ENCODE data around the gene C10orf71. TPM values are rescaled to one million over a fixed set of nuclear protein-coding genes. Genes with fewer than 3 reads are reported as not detected.

C10orf71 gene
- polyA plus RNA-seq, 1 donor from 2014 or later: not detected

DNA sequence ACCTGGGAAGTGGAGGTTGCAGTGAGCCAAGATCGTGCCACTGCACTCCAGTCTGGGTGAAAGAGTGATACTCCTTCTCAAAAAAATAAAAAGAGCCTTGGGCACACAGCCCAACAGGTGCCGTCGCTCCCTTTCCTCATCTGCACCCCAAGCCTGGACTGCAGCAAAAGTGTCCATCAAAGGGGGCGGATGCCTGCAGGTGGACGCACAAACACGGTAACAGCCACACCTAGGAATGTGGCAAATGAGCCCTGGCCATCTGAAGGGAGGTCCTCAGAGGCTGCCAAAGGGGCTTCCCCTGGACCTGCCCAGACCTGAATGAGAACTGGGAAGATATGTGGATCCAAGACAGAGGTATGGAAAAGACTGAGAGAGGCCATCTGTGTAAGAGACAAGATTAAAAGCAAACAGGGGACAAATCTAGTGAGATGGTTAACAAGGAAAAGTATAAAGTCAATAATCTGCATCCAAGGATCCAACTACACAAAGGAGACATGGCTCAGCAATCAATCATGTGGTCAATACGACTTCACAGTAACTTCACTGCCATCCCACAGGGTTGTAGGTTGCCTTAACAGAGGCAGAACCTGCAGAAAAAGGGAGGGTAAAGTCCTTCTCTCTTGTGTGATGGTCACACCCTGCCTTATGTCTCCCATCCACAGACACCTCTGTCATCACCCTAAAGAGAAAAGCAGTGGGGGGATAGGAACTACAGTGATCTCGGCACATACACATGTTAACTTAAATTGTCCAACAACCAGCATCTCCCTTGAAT is 71.5 kb downstream of the C10orf71 start:
- Histone ChIP-seq H4K20me1 (ENCODE audit: insufficient read depth) (no peaks in the 10 kb centered on the region), H3K79me2 (replicated peaks; ENCODE audit: insufficient read depth, low read length) (no peaks in the 10 kb centered on the region), H3K9me3 (ENCODE audit: low read length) (no peaks in the 10 kb centered on the region), H3K27ac (ENCODE audit: low read length) (no peak overlapping the region), H3K4me2 (ENCODE audit: low read length) (no peak overlapping the region), H3K36me3 (ENCODE audit: insufficient read depth, low read length) (no peaks in the 10 kb centered on the region), H3K27me3 (ENCODE audit: insufficient read depth, low read depth, low read length) (no peaks in the 10 kb centered on the region), H3K4me3 (ENCODE audit: low read length) (no peak overlapping the region), H3F3A (ENCODE audit: insufficient read depth, low read length, poor library complexity, severe bottlenecking) (no peaks in the 10 kb centered on the region), H3K9ac (ENCODE audit: low read length) (no peak overlapping the region), H2AFZ (ENCODE audit: low read depth, low read length) (no peak overlapping the region), H3K9me2 (ENCODE audit: insufficient read depth, low read length) (no peaks in the 10 kb centered on the region)
- TF ChIP-seq EZH2 (IDR thresholded peaks at IDR 0.05; ENCODE audit: borderline replicate concordance, insufficient read depth, low read length, poor library complexity, severe bottlenecking) (no peak), RAD21 (conservative IDR thresholded peaks at IDR 0.05) (no peak), EP300 (conservative IDR thresholded peaks at IDR 0.05; ENCODE audit: poor library complexity, severe bottlenecking) (no peak), POLR2AphosphoS5 (IDR thresholded peaks at IDR 0.05) (no peak), SMC3 (conservative IDR thresholded peaks at IDR 0.05; ENCODE audit: poor library complexity) (no peak)
- TF ChIP-seq, protein P1, sequence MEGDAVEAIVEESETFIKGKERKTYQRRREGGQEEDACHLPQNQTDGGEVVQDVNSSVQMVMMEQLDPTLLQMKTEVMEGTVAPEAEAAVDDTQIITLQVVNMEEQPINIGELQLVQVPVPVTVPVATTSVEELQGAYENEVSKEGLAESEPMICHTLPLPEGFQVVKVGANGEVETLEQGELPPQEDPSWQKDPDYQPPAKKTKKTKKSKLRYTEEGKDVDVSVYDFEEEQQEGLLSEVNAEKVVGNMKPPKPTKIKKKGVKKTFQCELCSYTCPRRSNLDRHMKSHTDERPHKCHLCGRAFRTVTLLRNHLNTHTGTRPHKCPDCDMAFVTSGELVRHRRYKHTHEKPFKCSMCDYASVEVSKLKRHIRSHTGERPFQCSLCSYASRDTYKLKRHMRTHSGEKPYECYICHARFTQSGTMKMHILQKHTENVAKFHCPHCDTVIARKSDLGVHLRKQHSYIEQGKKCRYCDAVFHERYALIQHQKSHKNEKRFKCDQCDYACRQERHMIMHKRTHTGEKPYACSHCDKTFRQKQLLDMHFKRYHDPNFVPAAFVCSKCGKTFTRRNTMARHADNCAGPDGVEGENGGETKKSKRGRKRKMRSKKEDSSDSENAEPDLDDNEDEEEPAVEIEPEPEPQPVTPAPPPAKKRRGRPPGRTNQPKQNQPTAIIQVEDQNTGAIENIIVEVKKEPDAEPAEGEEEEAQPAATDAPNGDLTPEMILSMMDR (IDR thresholded peaks at IDR 0.05; ENCODE audit: poor library complexity, severe bottlenecking): no peak

DNA sequence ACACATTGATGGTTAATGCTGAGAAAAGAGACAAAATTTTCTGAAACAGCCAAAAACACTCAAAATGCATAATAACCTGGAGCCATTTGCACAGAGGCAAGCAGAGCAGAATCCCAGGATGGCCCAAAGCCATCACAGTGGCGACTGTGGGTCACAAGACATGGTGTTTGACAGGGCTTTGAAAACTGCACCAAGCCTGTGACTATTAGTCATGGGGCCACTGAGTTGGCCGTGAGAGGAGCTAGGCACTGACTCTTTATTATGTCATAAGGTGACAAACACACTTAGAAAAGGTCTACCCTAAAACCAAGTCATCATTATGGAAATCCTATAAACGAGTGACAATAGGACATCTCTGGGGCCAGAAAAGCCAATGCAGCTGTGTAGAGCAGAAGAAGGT is 73.0 kb downstream of the C10orf71 start:
- no peak for TF ChIP-seq RAD21 (conservative IDR thresholded peaks at IDR 0.05)
- no peak for TF ChIP-seq MXI1 (conservative IDR thresholded peaks at IDR 0.05; ENCODE audit: poor library complexity, severe bottlenecking)
- TF ChIP-seq, protein P2, sequence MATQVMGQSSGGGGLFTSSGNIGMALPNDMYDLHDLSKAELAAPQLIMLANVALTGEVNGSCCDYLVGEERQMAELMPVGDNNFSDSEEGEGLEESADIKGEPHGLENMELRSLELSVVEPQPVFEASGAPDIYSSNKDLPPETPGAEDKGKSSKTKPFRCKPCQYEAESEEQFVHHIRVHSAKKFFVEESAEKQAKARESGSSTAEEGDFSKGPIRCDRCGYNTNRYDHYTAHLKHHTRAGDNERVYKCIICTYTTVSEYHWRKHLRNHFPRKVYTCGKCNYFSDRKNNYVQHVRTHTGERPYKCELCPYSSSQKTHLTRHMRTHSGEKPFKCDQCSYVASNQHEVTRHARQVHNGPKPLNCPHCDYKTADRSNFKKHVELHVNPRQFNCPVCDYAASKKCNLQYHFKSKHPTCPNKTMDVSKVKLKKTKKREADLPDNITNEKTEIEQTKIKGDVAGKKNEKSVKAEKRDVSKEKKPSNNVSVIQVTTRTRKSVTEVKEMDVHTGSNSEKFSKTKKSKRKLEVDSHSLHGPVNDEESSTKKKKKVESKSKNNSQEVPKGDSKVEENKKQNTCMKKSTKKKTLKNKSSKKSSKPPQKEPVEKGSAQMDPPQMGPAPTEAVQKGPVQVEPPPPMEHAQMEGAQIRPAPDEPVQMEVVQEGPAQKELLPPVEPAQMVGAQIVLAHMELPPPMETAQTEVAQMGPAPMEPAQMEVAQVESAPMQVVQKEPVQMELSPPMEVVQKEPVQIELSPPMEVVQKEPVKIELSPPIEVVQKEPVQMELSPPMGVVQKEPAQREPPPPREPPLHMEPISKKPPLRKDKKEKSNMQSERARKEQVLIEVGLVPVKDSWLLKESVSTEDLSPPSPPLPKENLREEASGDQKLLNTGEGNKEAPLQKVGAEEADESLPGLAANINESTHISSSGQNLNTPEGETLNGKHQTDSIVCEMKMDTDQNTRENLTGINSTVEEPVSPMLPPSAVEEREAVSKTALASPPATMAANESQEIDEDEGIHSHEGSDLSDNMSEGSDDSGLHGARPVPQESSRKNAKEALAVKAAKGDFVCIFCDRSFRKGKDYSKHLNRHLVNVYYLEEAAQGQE (IDR thresholded peaks at IDR 0.05; ENCODE audit: borderline replicate concordance): no peak
- no peak for TF ChIP-seq EP300 (conservative IDR thresholded peaks at IDR 0.05; ENCODE audit: poor library complexity, severe bottlenecking)
- no peak for TF ChIP-seq POLR2AphosphoS5 (IDR thresholded peaks at IDR 0.05)
- TF ChIP-seq EZH2 (IDR thresholded peaks at IDR 0.05; ENCODE audit: borderline replicate concordance, insufficient read depth, low read length, poor library complexity, severe bottlenecking): no peak
- no peak for TF ChIP-seq TAF1 (IDR thresholded peaks at IDR 0.05; ENCODE audit: low read depth)
- TF ChIP-seq SMC3 (conservative IDR thresholded peaks at IDR 0.05; ENCODE audit: poor library complexity): no peak
- TF ChIP-seq, protein P1 (IDR thresholded peaks at IDR 0.05; ENCODE audit: poor library complexity, severe bottlenecking): no peak

More for the DNA sequence above, 73.0 kb downstream of the C10orf71 start:
- no peaks in the 10 kb centered on the region for H3K27me3 ChIP-seq (ENCODE audit: insufficient read depth, low read depth, low read length)
- no peaks in the 10 kb centered on the region for H3K9me3 ChIP-seq (ENCODE audit: low read length)
- no peaks in the 10 kb centered on the region for H3K79me2 ChIP-seq (replicated peaks; ENCODE audit: insufficient read depth, low read length)
- H3K4me2 ChIP-seq (ENCODE audit: low read length): no peak overlapping the region
- H3K36me3 ChIP-seq (ENCODE audit: insufficient read depth, low read length): no peaks in the 10 kb centered on the region
- no peaks in the 10 kb centered on the region for H3K9me2 ChIP-seq (ENCODE audit: insufficient read depth, low read length)
- no peak overlapping the region for H3K27ac ChIP-seq (ENCODE audit: low read length)
- H3K9ac ChIP-seq (ENCODE audit: low read length): no peak overlapping the region
- no peaks in the 10 kb centered on the region for H3F3A ChIP-seq (ENCODE audit: insufficient read depth, low read length, poor library complexity, severe bottlenecking)
- H3K4me3 ChIP-seq (ENCODE audit: low read length): no peak overlapping the region
- H2AFZ ChIP-seq (ENCODE audit: low read depth, low read length): no peak overlapping the region
- no peaks in the 10 kb centered on the region for H4K20me1 ChIP-seq (ENCODE audit: insufficient read depth)

Measured in neural cell (in vitro differentiated cells).